ENCODE data around the gene DCLRE1A. TPM values are rescaled to one million over a fixed set of nuclear protein-coding genes. Genes with fewer than 3 reads are reported as not detected.
"Not testable (repeated sequence)": the region's sequence is repeated elsewhere in the genome, so short reads cannot be mapped to it uniquely, and the experiment has no call there.

The DCLRE1A gene
- polyA plus RNA-seq, 1 donor from 2014 or later, result 11.6 TPM

GRCh38 chr10:113822174-113822573 lies 31.7 kb downstream of the DCLRE1A start:
- Histone ChIP-seq H3K4me2 (ENCODE audit: low read length) (no peak overlapping the region), H3K27ac (ENCODE audit: low read length) (no peak overlapping the region), H3K9me2 (ENCODE audit: insufficient read depth, low read length) (no peaks in the 10 kb centered on the region), H2AFZ (ENCODE audit: low read depth, low read length) (no peak overlapping the region), H3K9ac (ENCODE audit: low read length) (no peak overlapping the region), H3K79me2 (replicated peaks; ENCODE audit: insufficient read depth, low read length) (no peaks in the 10 kb centered on the region), H3F3A (ENCODE audit: insufficient read depth, low read length, poor library complexity, severe bottlenecking) (no peaks in the 10 kb centered on the region), H3K9me3 (ENCODE audit: low read length) (no peaks in the 10 kb centered on the region), H4K20me1 (ENCODE audit: insufficient read depth) (no peaks in the 10 kb centered on the region), H3K27me3 (ENCODE audit: insufficient read depth, low read depth, low read length) (no peaks in the 10 kb centered on the region), H3K36me3 (ENCODE audit: insufficient read depth, low read length) (no peaks in the 10 kb centered on the region), H3K4me3 (ENCODE audit: low read length) (no peak overlapping the region)
- TF ChIP-seq POLR2AphosphoS5 (IDR thresholded peaks at IDR 0.05), result no peak
- no peak for TF ChIP-seq RAD21 (conservative IDR thresholded peaks at IDR 0.05)
- no peak for TF ChIP-seq EZH2 (IDR thresholded peaks at IDR 0.05; ENCODE audit: borderline replicate concordance, insufficient read depth, low read length, poor library complexity, severe bottlenecking)
- TF ChIP-seq TAF1 (IDR thresholded peaks at IDR 0.05; ENCODE audit: low read depth), result no peak
- no peak for TF ChIP-seq CTCF (IDR thresholded peaks at IDR 0.05; ENCODE audit: poor library complexity, severe bottlenecking)
- no peak for TF ChIP-seq SMC3 (conservative IDR thresholded peaks at IDR 0.05; ENCODE audit: poor library complexity)
- TF ChIP-seq EP300 (conservative IDR thresholded peaks at IDR 0.05; ENCODE audit: poor library complexity, severe bottlenecking), result no peak
- no peak for TF ChIP-seq MXI1 (conservative IDR thresholded peaks at IDR 0.05; ENCODE audit: poor library complexity, severe bottlenecking)
- TF ChIP-seq REST (IDR thresholded peaks at IDR 0.05; ENCODE audit: borderline replicate concordance), result no peak

- H3F3A ChIP-seq (ENCODE audit: insufficient read depth, low read length, poor library complexity, severe bottlenecking); H2AFZ ChIP-seq (ENCODE audit: low read depth, low read length); H3K9me2 ChIP-seq (ENCODE audit: insufficient read depth, low read length); H3K36me3 ChIP-seq (ENCODE audit: insufficient read depth, low read length); H3K9ac ChIP-seq (ENCODE audit: low read length); H3K27ac ChIP-seq (ENCODE audit: low read length); H3K79me2 ChIP-seq (replicated peaks; ENCODE audit: insufficient read depth, low read length); H3K27me3 ChIP-seq (ENCODE audit: insufficient read depth, low read depth, low read length); H3K4me3 ChIP-seq (ENCODE audit: low read length); H3K9me3 ChIP-seq (ENCODE audit: low read length); H4K20me1 ChIP-seq (ENCODE audit: insufficient read depth); H3K4me2 ChIP-seq (ENCODE audit: low read length): not testable (repeated sequence)
Measured at GRCh38 chr10:113821306-113821705, 32.6 kb downstream of the DCLRE1A start.

- no peaks in the 10 kb centered on the region for H3K9me3 ChIP-seq (ENCODE audit: low read length)
- no peak overlapping the region for H3K9ac ChIP-seq (ENCODE audit: low read length)
- H3K79me2 ChIP-seq (replicated peaks; ENCODE audit: insufficient read depth, low read length), result no peaks in the 10 kb centered on the region
- H2AFZ ChIP-seq (ENCODE audit: low read depth, low read length), result no peak overlapping the region
- H3F3A ChIP-seq (ENCODE audit: insufficient read depth, low read length, poor library complexity, severe bottlenecking), result no peaks in the 10 kb centered on the region
- H3K27ac ChIP-seq (ENCODE audit: low read length), result no peak overlapping the region
- no peak overlapping the region for H3K4me2 ChIP-seq (ENCODE audit: low read length)
- no peak for TF ChIP-seq EZH2 (IDR thresholded peaks at IDR 0.05; ENCODE audit: borderline replicate concordance, insufficient read depth, low read length, poor library complexity, severe bottlenecking)
- no peak for TF ChIP-seq MXI1 (conservative IDR thresholded peaks at IDR 0.05; ENCODE audit: poor library complexity, severe bottlenecking)
- no peak for TF ChIP-seq EP300 (conservative IDR thresholded peaks at IDR 0.05; ENCODE audit: poor library complexity, severe bottlenecking)
- no peak for TF ChIP-seq SMC3 (conservative IDR thresholded peaks at IDR 0.05; ENCODE audit: poor library complexity)
- TF ChIP-seq POLR2AphosphoS5 (IDR thresholded peaks at IDR 0.05), result no peak
- no peak for TF ChIP-seq CTCF (IDR thresholded peaks at IDR 0.05; ENCODE audit: poor library complexity, severe bottlenecking)
- no peak for TF ChIP-seq TAF1 (IDR thresholded peaks at IDR 0.05; ENCODE audit: low read depth)
- TF ChIP-seq RAD21 (conservative IDR thresholded peaks at IDR 0.05), result no peak
- TF ChIP-seq REST (IDR thresholded peaks at IDR 0.05; ENCODE audit: borderline replicate concordance), result no peak
- H3K9me2 ChIP-seq (ENCODE audit: insufficient read depth, low read length), result no peaks in the 10 kb centered on the region
- no peak overlapping the region for H3K4me3 ChIP-seq (ENCODE audit: low read length)
- no peaks in the 10 kb centered on the region for H4K20me1 ChIP-seq (ENCODE audit: insufficient read depth)
- H3K36me3 ChIP-seq (ENCODE audit: insufficient read depth, low read length), result no peaks in the 10 kb centered on the region
- no peaks in the 10 kb centered on the region for H3K27me3 ChIP-seq (ENCODE audit: insufficient read depth, low read depth, low read length)
Measured at GRCh38 chr10:113820507-113820906, 33.4 kb downstream of the DCLRE1A start.

Measured in neural cell (in vitro differentiated cells).